ENCODE measurements around the gene GUSB. TPM values are rescaled to one million over a fixed set of nuclear protein-coding genes. Genes with fewer than 3 reads are reported as not detected.

The GUSB gene
- total and polyA plus RNA-seq, 2 of the 8 experiments (the other 6 are each of a cell fraction or from before 2014, with no cell fraction given), result 43.6 to 71.3 TPM

GRCh38 chr7:65924193-65924592 is 57.8 kb downstream of the GUSB start:
- Histone ChIP-seq H3K79me2 (ENCODE audit: control insufficient read depth in 1 of 2, insufficient read depth in 2 of 2, low read length in 2 of 2) (peaks cover 0 to 28% of the 10 kb centered on the region in 2 experiments; a peak in 2 of 4 replicates), H4K5ac (ENCODE audit: insufficient read length, low read depth, low read length) (no peak overlapping the region), H3K4ac (replicated peaks; ENCODE audit: insufficient read length, low read depth, low read length) (no peak overlapping the region), H3K14ac (ENCODE audit: insufficient read length) (no peak overlapping the region), H3K23ac (ENCODE audit: insufficient read length) (no peak overlapping the region), H3K56ac (replicated peaks; ENCODE audit: insufficient read length, low read depth, low read length) (no peak overlapping the region), H2AK5ac (ENCODE audit: low read depth, low read length) (no peak overlapping the region), H2BK5ac (ENCODE audit: low read depth, low read length) (no peak overlapping the region), H4K91ac (replicated peaks; ENCODE audit: insufficient read length, low read length) (no peak overlapping the region), H3K27me3 (replicated peaks in 1 of 4; ENCODE audit: control insufficient read depth in 3 of 4, extremely low read depth in 1 of 4, insufficient read depth in 3 of 4, low read length in 3 of 4) (no peaks in the 10 kb centered on the region), H4K8ac (ENCODE audit: extremely low read depth, insufficient read depth, low read length) (no peak overlapping the region), H3K4me3 (ENCODE audit: extremely low read depth in 1 of 4, insufficient read depth in 2 of 4, low read depth in 3 of 4, low read length in 4 of 4) (no peak overlapping the region), H2BK20ac (ENCODE audit: low read length) (no peak overlapping the region), H3K4me1 (replicated peaks in 1 of 4; ENCODE audit: control insufficient read depth in 3 of 4, insufficient read depth in 4 of 4, low read length in 3 of 4) (no peaks in the 10 kb centered on the region; a peak in 1 of 7 replicates), H2BK15ac (ENCODE audit: low read length) (no peak overlapping the region), H4K20me1 (replicated peaks in 1 of 2; ENCODE audit: control insufficient read depth in 1 of 2, insufficient read depth in 2 of 2, low read length in 2 of 2) (peaks cover 0 to 5% of the 10 kb centered on the region in 2 experiments), H3K18ac (ENCODE audit: extremely low read depth, low read length) (no peak overlapping the region), H3K9ac (replicated peaks in 1 of 4; ENCODE audit: extremely low read depth in 1 of 4, low read depth in 3 of 4, low read length in 3 of 4) (no peak overlapping the region; a peak in 1 of 7 replicates), H3K23me2 (ENCODE audit: low read depth, low read length) (no peaks in the 10 kb centered on the region), H2AFZ (ENCODE audit: low read length) (no peak overlapping the region), H2BK120ac (replicated peaks; ENCODE audit: low read depth, low read length) (no peak overlapping the region), H3K79me1 (ENCODE audit: low read depth, low read length) (no peaks in the 10 kb centered on the region; the same call in 1 of the 2 replicates), H3K9me3 (ENCODE audit: insufficient read depth in 2 of 2, low read depth in 1 of 2, low read length in 1 of 2) (no peaks in the 10 kb centered on the region), H2BK12ac (ENCODE audit: low read depth, low read length) (no peak overlapping the region), H3K27ac (ENCODE audit: low read depth, low read length) (no peak overlapping the region), H3K4me2 (ENCODE audit: insufficient read depth in 1 of 2, low read depth in 2 of 2, low read length in 2 of 2) (no peak overlapping the region), H3K36me3 (ENCODE audit: control insufficient read depth in 2 of 4, insufficient read depth in 4 of 4, low read length in 3 of 4) (no peaks in the 10 kb centered on the region)
- CTCF ChIA-PET (ENCODE audit: partially characterized antibody), result no interaction called here
- 85% methylated on average over 4 of the region's 4 CpGs; no CpG with 5 or more reads in 1 of the 2 experiments for WGBS, 2 experiments (ENCODE audit: extremely low coverage in 1 of 2, insufficient coverage in 1 of 2, insufficient read length in 1 of 2, insufficient replicate concordance in 2 of 2, low coverage in 1 of 2, low lambda C conversion rate in 2 of 2, missing lambda C conversion rate in 1 of 2)
- TF ChIP-seq TAF1 (IDR thresholded peaks at IDR 0.05; ENCODE audit: low read depth, low read length), result no peak
- no peak for TF ChIP-seq RNF2 (IDR thresholded peaks at IDR 0.05; ENCODE audit: borderline replicate concordance, low read depth, low read length, missing control alignments, poor library complexity, severe bottlenecking)
- DNase-seq (ENCODE audit: low read depth in 1 of 2, low spot score in 2 of 2) (no peak), FAIRE-seq (no peak)
- POLR2A ChIA-PET (ENCODE audit: partially characterized antibody), result no interaction called here

All from H1 (cell line).